ENCODE data around the gene ZNF860.

Gene ZNF860

GRCh38 chr3:31942446-31942845, 39.1 kb upstream of the ZNF860 start:
- H3K4me3 ChIP-seq (ENCODE audit: control insufficient read depth, low read depth, low read length): no peak overlapping the region
- DNase-seq (ENCODE audit: low read depth): no peak
- no peak for TF ChIP-seq CTCF (IDR thresholded peaks at IDR 0.05; ENCODE audit: control insufficient read depth, insufficient read depth, low read depth, low read length, missing control alignments)

GRCh38 chr3:31943041-31943440, 38.5 kb upstream of the ZNF860 start:
- no peak overlapping the region for H3K4me3 ChIP-seq (ENCODE audit: control insufficient read depth, low read depth, low read length)
- DNase-seq (ENCODE audit: low read depth): no peak
- no peak for TF ChIP-seq CTCF (IDR thresholded peaks at IDR 0.05; ENCODE audit: control insufficient read depth, insufficient read depth, low read depth, low read length, missing control alignments)

GRCh38 chr3:31945738-31946052, 35.9 kb upstream of the ZNF860 start:
- H3K4me3 ChIP-seq (ENCODE audit: control insufficient read depth, low read depth, low read length): no peak overlapping the region
- no peak for TF ChIP-seq CTCF (IDR thresholded peaks at IDR 0.05; ENCODE audit: control insufficient read depth, insufficient read depth, low read depth, low read length, missing control alignments)
- peak; percentile 40 for DNase-seq (ENCODE audit: low read depth)

GRCh38 chr3:31946484-31947081, 35.0 kb upstream of the ZNF860 start:
- no peak for TF ChIP-seq CTCF (IDR thresholded peaks at IDR 0.05; ENCODE audit: control insufficient read depth, insufficient read depth, low read depth, low read length, missing control alignments)
- no peak overlapping the region for H3K4me3 ChIP-seq (ENCODE audit: control insufficient read depth, low read depth, low read length)
- DNase-seq (ENCODE audit: low read depth): no peak

- no peak for DNase-seq (ENCODE audit: low read depth)
- TF ChIP-seq CTCF (IDR thresholded peaks at IDR 0.05; ENCODE audit: control insufficient read depth, insufficient read depth, low read depth, low read length, missing control alignments): no peak
- no peak overlapping the region for H3K4me3 ChIP-seq (ENCODE audit: control insufficient read depth, low read depth, low read length)
These were observed 34.4 kb upstream of the ZNF860 start for GRCh38 chr3:31947162-31947561.

- no peak overlapping the region for H3K4me3 ChIP-seq (ENCODE audit: control insufficient read depth, low read depth, low read length)
These were observed 33.9 kb upstream of the ZNF860 start for GRCh38 chr3:31947671-31948091.

More at GRCh38 chr3:31947671-31948091, 33.9 kb upstream of the ZNF860 start:
- no peak for DNase-seq (ENCODE audit: low read depth)
- TF ChIP-seq CTCF (IDR thresholded peaks at IDR 0.05; ENCODE audit: control insufficient read depth, insufficient read depth, low read depth, low read length, missing control alignments): no peak

Data from AG09309 (cell line).